Keratinocyte (primary cell): Measurements from ENCODE around the gene ODF2L. TPM values are rescaled to one million over a fixed set of nuclear protein-coding genes. Genes with fewer than 3 reads are reported as not detected.
"Not testable (repeated sequence)": the region's sequence is repeated elsewhere in the genome, so short reads cannot be mapped to it uniquely, and the experiment has no call there.

ENCODE experiments used
- DNase-seq: peaks from one replicate; pipeline ENCODE4 v3.0.0-alpha.2; 2011; ENCODE audit warnings: low read depth, missing footprints, low spot score
- FAIRE-seq: peaks from 2 replicates; lab custom pipeline; 2011; peaks lifted over from hg19 to GRCh38; lab: Jason Lieb, UNC
- H2AFZ ChIP-seq: 2 replicates; pipeline ENCODE4 v1.6.0; 2012; ENCODE audit warnings: low read length, control low read depth, inconsistent platforms; ENCODE audit not compliant: control insufficient read depth
- H3K27ac ChIP-seq: 2 replicates; pipeline ENCODE4 v1.5.1; 2011; ENCODE audit warnings: low read length; ENCODE audit not compliant: control insufficient read depth, insufficient read depth
- H3K27me3 ChIP-seq: 3 replicates; pipeline ENCODE4 v1.6.0; 2011; ENCODE audit warnings: low read length; ENCODE audit not compliant: control insufficient read depth, insufficient read depth; ENCODE audit errors: extremely low read depth
- H3K36me3 ChIP-seq, 2 experiments: 2 replicates in 1 of 2; 3 replicates in 1 of 2; pipeline ENCODE4 v1.5.1; 2011; ENCODE audit warnings: low read length in 2 of 2, mild to moderate bottlenecking in 1 of 2; ENCODE audit not compliant: control insufficient read depth in 2 of 2, insufficient read depth in 2 of 2; ENCODE audit errors: extremely low read depth in 1 of 2
- H3K4me1 ChIP-seq: 3 replicates; pipeline ENCODE4 v1.5.1; 2011; ENCODE audit warnings: low read length; ENCODE audit not compliant: control insufficient read depth, insufficient read depth; ENCODE audit errors: extremely low read depth
- H3K4me2 ChIP-seq: 3 replicates; pipeline ENCODE4 v1.6.0; 2011; ENCODE audit warnings: low read depth, low read length; ENCODE audit not compliant: control insufficient read depth, insufficient read depth; ENCODE audit errors: extremely low read depth
- H3K4me3 ChIP-seq, 3 experiments: fragments of 200-600 bp in 1 of 3; sonication (generic) in 1 of 3; 2 replicates in 2 of 3; 3 replicates in 1 of 3; pipeline ENCODE4 v1.5.1; 2011 to 2016; ENCODE audit warnings: low read length in 3 of 3, mild to moderate bottlenecking in 3 of 3, control low read depth in 2 of 3, inconsistent platforms in 1 of 3, low read depth in 1 of 3, mixed read lengths in 1 of 3, mixed run types in 1 of 3, moderate library complexity in 1 of 3; ENCODE audit not compliant: control insufficient read depth in 2 of 3, insufficient read depth in 2 of 3; ENCODE audit errors: extremely low read depth in 1 of 3
- H3K79me2 ChIP-seq: 2 replicates; pipeline ENCODE4 v1.6.0; 2012; ENCODE audit warnings: low read length; ENCODE audit not compliant: control insufficient read depth, insufficient read depth
- H3K9ac ChIP-seq: 3 replicates; pipeline ENCODE4 v1.6.0; 2011; ENCODE audit warnings: low read length; ENCODE audit not compliant: control insufficient read depth, insufficient read depth; ENCODE audit errors: extremely low read depth
- H3K9me1 ChIP-seq: 3 replicates; pipeline ENCODE4 v1.6.0; 2011; ENCODE audit warnings: low read length; ENCODE audit not compliant: control insufficient read depth, insufficient read depth; ENCODE audit errors: extremely low read depth
- H3K9me3 ChIP-seq: 2 replicates; pipeline ENCODE4 v1.5.1; 2012; ENCODE audit warnings: low read depth, low read length; ENCODE audit not compliant: control insufficient read depth
- H4K20me1 ChIP-seq: 3 replicates; pipeline ENCODE4 v1.6.0; 2011; ENCODE audit warnings: low read length; ENCODE audit not compliant: control insufficient read depth, insufficient read depth; ENCODE audit errors: extremely low read depth
- CTCF ChIP-seq, 3 experiments: IDR thresholded peaks in 1 of 3; conservative IDR thresholded peaks in 1 of 3; optimal IDR thresholded peaks in 1 of 3; 2 replicates in 2 of 3; 3 replicates in 1 of 3; pipeline versions ENCODE3 to v1.5.1; 2011; ENCODE audit warnings: low read length in 3 of 3, mild to moderate bottlenecking in 3 of 3, moderate library complexity in 2 of 3, control low read depth in 1 of 3, inconsistent platforms in 1 of 3; ENCODE audit not compliant: insufficient read depth in 2 of 3; ENCODE audit errors: extremely low read depth in 1 of 3
- EZH2 ChIP-seq: IDR thresholded peaks from one replicate; pipeline ENCODE4 v1.6.1; 2012; ENCODE audit warnings: inconsistent platforms, mild to moderate bottlenecking, low read length, moderate library complexity
- dilution Hi-C: fragments of 300-500 bp; cut with MboI; formaldehyde crosslinking; loops from one replicate; pipeline ENCODE4 v1.7.0; 2020; ENCODE audit warnings: low sequenced_read_pairs; ENCODE audit not compliant: extremely low pct_ligation_motif_present
- polyA plus RNA-seq, 5 experiments: library from polyadenylated mRNA; depleted of rRNA in 3 of 5; stranded (reverse) in 3 of 5; stranded (forward) in 1 of 5; unstranded in 1 of 5; fragments of >200 nt; gene quantifications; 1 replicate in 1 of 5; 2 replicates in 3 of 5; 3 replicates in 1 of 5; pipeline versions ENCODE4 v1.2.1 to v1.2.3, GENCODE V29; 2011 to 2012; ENCODE audit warnings: missing spikeins in 2 of 5, low read depth in 1 of 5, low replicate concordance in 1 of 5

ODF2L gene
- polyA plus RNA-seq, 1 donor (not counting 4 experiments of a cell fraction or from before 2014, with no cell fraction given): 22.0 TPM

- dilution Hi-C loops: no loop called here
- Histone ChIP-seq H3K79me2 (no peaks in the 10 kb centered on the region), H3K27ac (no peak overlapping the region), H3K9me1 (no peaks in the 10 kb centered on the region), H3K4me1 (no peaks in the 10 kb centered on the region), H3K9ac (no peak overlapping the region), H3K4me2 (no peak overlapping the region), H3K36me3 (peaks cover 5 to 12% of the 10 kb centered on the region in 2 experiments), H3K4me3 (no peak overlapping the region), H2AFZ (no peak overlapping the region), H4K20me1 (no peaks in the 10 kb centered on the region), H3K27me3 (no peaks in the 10 kb centered on the region), H3K9me3 (no peaks in the 10 kb centered on the region)
- DNase-seq: no peak
- no peak for FAIRE-seq
- no peak for TF ChIP-seq CTCF (optimal IDR thresholded peaks at IDR 0.05 in 1 of 3, IDR thresholded peaks at IDR 0.05 in 1 of 3, conservative IDR thresholded peaks at IDR 0.05 in 1 of 3; ENCODE audit: extremely low read depth in 1 of 3, insufficient read depth in 2 of 3, low read length in 3 of 3)
- TF ChIP-seq EZH2: no peak
Observed at GRCh38 chr1:86356247-86356646, 39.9 kb downstream of the ODF2L start.

- no peak overlapping the region for H3K9ac ChIP-seq
- H3K9me3 ChIP-seq: no peaks in the 10 kb centered on the region
- H3K4me2 ChIP-seq: no peak overlapping the region
- no peak overlapping the region for H2AFZ ChIP-seq
- no peak overlapping the region for H3K4me3 ChIP-seq
- no peaks in the 10 kb centered on the region for H3K4me1 ChIP-seq
- no peak for FAIRE-seq
- no peaks in the 10 kb centered on the region for H4K20me1 ChIP-seq
- H3K27me3 ChIP-seq: no peaks in the 10 kb centered on the region
- dilution Hi-C loops: no loop called here
- no peaks in the 10 kb centered on the region for H3K9me1 ChIP-seq
- H3K79me2 ChIP-seq: no peaks in the 10 kb centered on the region
- TF ChIP-seq EZH2 (no peak), CTCF (optimal IDR thresholded peaks at IDR 0.05 in 1 of 3, IDR thresholded peaks at IDR 0.05 in 1 of 3, conservative IDR thresholded peaks at IDR 0.05 in 1 of 3; ENCODE audit: extremely low read depth in 1 of 3, insufficient read depth in 2 of 3, low read length in 3 of 3) (no peak)
- no peak for DNase-seq
- H3K27ac ChIP-seq: no peak overlapping the region
- peaks cover 4 to 7% of the 10 kb centered on the region in 2 experiments for H3K36me3 ChIP-seq
Observed at GRCh38 chr1:86352086-86352485, 44.0 kb downstream of the ODF2L start.

GRCh38 chr1:86350230-86350629, 45.9 kb downstream of the ODF2L start:
- H3K27ac ChIP-seq, dilution Hi-C loops, H3K79me2 ChIP-seq, FAIRE-seq, H4K20me1 ChIP-seq, H3K36me3 ChIP-seq, H3K4me1 ChIP-seq, H2AFZ ChIP-seq, H3K4me2 ChIP-seq, H3K9ac ChIP-seq, DNase-seq, H3K27me3 ChIP-seq, H3K4me3 ChIP-seq, H3K9me3 ChIP-seq, H3K9me1 ChIP-seq: not testable (repeated sequence)
